Vagina (tissue), 2 donors: ENCODE results near the gene THBD.

Source experiments
- CTCF ChIP-seq, 3 experiments: fragments of 450-650 bp in 2 of 3; fragments of 200-600 bp in 1 of 3; sonication (generic) in 1 of 3; IDR thresholded peaks; one replicate each; pipeline ENCODE4 v1.5.1; 2017 to 2019; ENCODE audit warnings: antibody characterized with exemption in 3 of 3, mild to moderate bottlenecking in 2 of 3, moderate library complexity in 2 of 3
- POLR2A ChIP-seq, 2 donors: fragments of 450-650 bp; IDR thresholded peaks; one replicate each; pipeline ENCODE4 v1.6.1; 2017; ENCODE audit warnings: antibody characterized with exemption in 2 of 2, mild to moderate bottlenecking in 2 of 2, moderate library complexity in 2 of 2
- POLR2AphosphoS5 ChIP-seq, 2 donors: sonication (generic); formaldehyde crosslinking; IDR thresholded peaks; one replicate each; pipeline ENCODE4 v1.9.0; 2017; ENCODE audit warnings: antibody characterized with exemption in 2 of 2, mild to moderate bottlenecking in 2 of 2, low read depth in 1 of 2; ENCODE audit not compliant: insufficient read depth in 1 of 2

- TF ChIP-seq CTCF (IDR thresholded peaks at IDR 0.05) (no peak), POLR2A (IDR thresholded peaks at IDR 0.05) (no peak), POLR2AphosphoS5 (IDR thresholded peaks at IDR 0.05; ENCODE audit: insufficient read depth in 1 of 2, low read depth in 1 of 2) (no peak)
These were observed 46.3 kb downstream of the THBD start for GRCh38 chr20:23003077-23003635.
